HG03457 (cell line): Measurements from ENCODE around the gene PRKAR2B.

Source experiments
- ATAC-seq: cut with Tn5 transposase; IDR thresholded peaks from one replicate; pipeline ENCODE4 v1.9.1; 2021; ENCODE audit warnings: moderate number of reproducible peaks; ENCODE audit not compliant: unreplicated experiment

The PRKAR2B gene

GRCh38 chr7:107173691-107174406 is 129.3 kb downstream of the PRKAR2B start:
- no peak for ATAC-seq

- no peak for ATAC-seq
Measured at GRCh38 chr7:107179326-107180164, 135.0 kb downstream of the PRKAR2B start.

GRCh38 chr7:107180378-107180777 is 135.9 kb downstream of the PRKAR2B start:
- ATAC-seq = no peak

GRCh38 chr7:107181172-107181571 is 136.7 kb downstream of the PRKAR2B start:
- ATAC-seq = no peak

GRCh38 chr7:107185716-107186115 is 141.2 kb downstream of the PRKAR2B start:
- no peak for ATAC-seq

GRCh38 chr7:107186240-107186639 is 141.7 kb downstream of the PRKAR2B start:
- no peak for ATAC-seq

- ATAC-seq = no peak
Measured at GRCh38 chr7:107187774-107188173, 143.3 kb downstream of the PRKAR2B start.

GRCh38 chr7:107190090-107190489 is 145.6 kb downstream of the PRKAR2B start:
- no peak for ATAC-seq

GRCh38 chr7:107194052-107194451 is 149.5 kb downstream of the PRKAR2B start:
- ATAC-seq = no peak

GRCh38 chr7:107196834-107197610 is 152.5 kb downstream of the PRKAR2B start:
- no peak for ATAC-seq

GRCh38 chr7:107201795-107202450 is 157.4 kb downstream of the PRKAR2B start:
- ATAC-seq = no peak

- ATAC-seq = no peak
Measured at GRCh38 chr7:107203607-107204006, 159.1 kb downstream of the PRKAR2B start.

GRCh38 chr7:107206136-107206535 is 161.6 kb downstream of the PRKAR2B start:
- no peak for ATAC-seq

- no peak for ATAC-seq
Measured at GRCh38 chr7:107206706-107207105, 162.2 kb downstream of the PRKAR2B start.

- ATAC-seq = no peak
Measured at GRCh38 chr7:107207459-107207858, 163.0 kb downstream of the PRKAR2B start.

- ATAC-seq = no peak
Measured at GRCh38 chr7:107208024-107208521, 163.6 kb downstream of the PRKAR2B start.

- no peak for ATAC-seq
Measured at GRCh38 chr7:107208563-107208962, 164.1 kb downstream of the PRKAR2B start.

- no peak for ATAC-seq
Measured at GRCh38 chr7:107209565-107209964, 165.1 kb downstream of the PRKAR2B start.

GRCh38 chr7:107210400-107210799 is 165.9 kb downstream of the PRKAR2B start:
- no peak for ATAC-seq
